ENCODE measurements around the gene RYR1.
A peak's percentile ranks its signal among the peaks of the same experiment; 100 is the strongest.
"Not testable (repeated sequence)": the region's sequence is repeated elsewhere in the genome, so short reads cannot be mapped to it uniquely, and the experiment has no call there.

The RYR1 gene

GRCh38 chr19:38469151-38469550, 35.7 kb downstream of the RYR1 start:
- H3K36me3 ChIP-seq, result no peaks in the 10 kb centered on the region
- H3K9me3 ChIP-seq (ENCODE audit: severe bottlenecking), result peaks cover 3% of the 10 kb centered on the region
- no peak overlapping the region for H3K27ac ChIP-seq
- no peak overlapping the region for H3K4me3 ChIP-seq (ENCODE audit: low read depth, low read length)
- TF ChIP-seq CTCF (IDR thresholded peaks at IDR 0.05; ENCODE audit: low read depth, low read length), result no peak
- no peaks in the 10 kb centered on the region for H3K27me3 ChIP-seq (ENCODE audit: insufficient read depth, low read depth, severe bottlenecking)
- DNase-seq, result no peak

GRCh38 chr19:38470788-38471480, 37.4 kb downstream of the RYR1 start:
- Histone ChIP-seq H3K27ac (no peak overlapping the region), H3K9me3 (ENCODE audit: severe bottlenecking) (peaks cover 3% of the 10 kb centered on the region), H3K27me3 (ENCODE audit: insufficient read depth, low read depth, severe bottlenecking) (no peaks in the 10 kb centered on the region), H3K36me3 (no peaks in the 10 kb centered on the region), H3K4me3 (ENCODE audit: low read depth, low read length) (no peak overlapping the region)
- TF ChIP-seq CTCF (IDR thresholded peaks at IDR 0.05; ENCODE audit: low read depth, low read length), result no peak
- DNase-seq, result no peak

- not testable (repeated sequence) for H3K36me3 ChIP-seq; H3K9me3 ChIP-seq (ENCODE audit: severe bottlenecking); H3K4me3 ChIP-seq (ENCODE audit: low read depth, low read length); H3K27me3 ChIP-seq (ENCODE audit: insufficient read depth, low read depth, severe bottlenecking); DNase-seq; H3K27ac ChIP-seq
Measured at GRCh38 chr19:38472725-38473124, 39.2 kb downstream of the RYR1 start.

- no peak for TF ChIP-seq CTCF (IDR thresholded peaks at IDR 0.05; ENCODE audit: low read depth, low read length)
- no peak for DNase-seq
- no peak overlapping the region for H3K4me3 ChIP-seq (ENCODE audit: low read depth, low read length)
- H3K27ac ChIP-seq, result no peak overlapping the region
- H3K9me3 ChIP-seq (ENCODE audit: severe bottlenecking), result no peaks in the 10 kb centered on the region
- no peaks in the 10 kb centered on the region for H3K27me3 ChIP-seq (ENCODE audit: insufficient read depth, low read depth, severe bottlenecking)
- H3K36me3 ChIP-seq, result no peaks in the 10 kb centered on the region
Measured at GRCh38 chr19:38473201-38473600, 39.7 kb downstream of the RYR1 start.

GRCh38 chr19:38475176-38475575, 41.7 kb downstream of the RYR1 start:
- Histone ChIP-seq H3K4me3 (ENCODE audit: low read depth, low read length) (no peak overlapping the region), H3K36me3 (no peaks in the 10 kb centered on the region), H3K9me3 (ENCODE audit: severe bottlenecking) (no peaks in the 10 kb centered on the region), H3K27me3 (ENCODE audit: insufficient read depth, low read depth, severe bottlenecking) (no peaks in the 10 kb centered on the region), H3K27ac (no peak overlapping the region)
- no peak for DNase-seq
- no peak for TF ChIP-seq CTCF (IDR thresholded peaks at IDR 0.05; ENCODE audit: low read depth, low read length)

GRCh38 chr19:38478273-38478971, 44.9 kb downstream of the RYR1 start:
- DNase-seq, result peak; percentile 65
- Histone ChIP-seq H3K27ac (no peak overlapping the region), H3K4me3 (ENCODE audit: low read depth, low read length) (no peak overlapping the region), H3K36me3 (no peaks in the 10 kb centered on the region), H3K9me3 (ENCODE audit: severe bottlenecking) (no peaks in the 10 kb centered on the region), H3K27me3 (ENCODE audit: insufficient read depth, low read depth, severe bottlenecking) (no peaks in the 10 kb centered on the region)
- peak; percentile 79 for TF ChIP-seq CTCF (IDR thresholded peaks at IDR 0.05; ENCODE audit: low read depth, low read length)
